NCI-H2196 treated with DMSO at 0.1 percent for 48 hours (cell line): ENCODE results near the gene NIPBL.

ENCODE experiments used
- DNase-seq: peaks from one replicate; lab custom pipeline; 2025; ENCODE audit not compliant: unreplicated experiment; lab: John Stamatoyannopoulos, UW

The NIPBL gene

GRCh38 chr5:37014321-37014720 is 137.8 kb downstream of the NIPBL start:
- DNase-seq = no peak

GRCh38 chr5:37015795-37016666 is 139.5 kb downstream of the NIPBL start:
- DNase-seq = no peak

GRCh38 chr5:37028910-37029309 is 152.3 kb downstream of the NIPBL start:
- DNase-seq = no peak

DNA sequence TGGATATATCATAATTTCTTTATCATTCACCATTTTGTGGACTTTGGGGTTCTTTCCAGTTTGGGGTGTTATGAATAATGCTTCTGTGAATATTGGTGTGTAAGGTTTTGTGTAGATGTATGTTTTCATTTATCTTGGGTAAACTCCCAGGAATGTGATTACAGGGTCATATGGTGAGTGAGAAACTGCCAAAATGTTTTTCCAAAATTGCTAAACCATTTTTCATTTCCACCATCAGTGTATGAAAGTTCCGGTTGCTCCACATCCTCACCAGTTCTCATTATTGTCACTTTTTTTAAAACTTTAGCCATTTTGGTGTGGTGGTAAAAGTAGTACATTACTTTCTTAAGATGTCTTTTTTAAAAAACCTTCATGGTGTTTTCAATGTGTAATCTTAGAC is 152.9 kb downstream of the NIPBL start:
- DNase-seq = no peak

DNA sequence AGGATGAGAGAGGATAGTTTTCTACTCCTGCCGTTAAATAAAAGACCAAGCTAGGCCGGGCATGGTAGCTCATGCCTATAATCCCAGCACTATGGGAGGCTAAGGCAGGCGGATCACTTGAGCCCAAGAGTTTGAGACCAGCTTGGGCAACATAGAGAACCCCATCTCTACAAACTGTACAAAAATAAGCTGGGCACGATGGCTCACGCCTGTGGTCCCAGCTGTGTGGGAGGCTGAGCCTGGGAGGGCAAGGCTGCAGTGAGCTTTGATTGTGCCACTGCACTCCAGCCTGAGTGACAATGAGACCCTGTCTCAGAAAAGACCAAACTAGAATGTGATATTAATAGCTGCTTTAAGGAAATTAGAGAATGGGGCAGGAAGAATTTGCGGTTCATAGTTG is 158.4 kb downstream of the NIPBL start:
- no peak for DNase-seq

DNA sequence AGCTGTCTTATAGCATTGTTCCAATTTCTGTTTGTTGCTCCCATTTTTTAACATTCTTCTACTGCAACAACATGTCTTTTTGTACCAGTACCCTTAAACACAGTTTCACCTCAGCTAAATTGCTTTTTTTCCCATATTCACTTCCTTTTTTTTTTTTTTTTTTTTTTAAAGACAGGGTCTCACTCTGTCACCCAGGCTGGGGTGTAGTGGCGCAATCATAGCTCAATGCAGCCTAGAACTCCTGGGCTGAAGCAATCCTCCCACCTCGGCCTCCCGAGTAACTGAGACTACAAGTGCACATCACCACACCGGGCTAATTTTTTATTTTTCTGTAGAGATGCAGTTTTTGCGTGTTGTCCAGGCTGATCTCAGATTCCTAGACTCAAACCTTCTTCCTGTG is 161.3 kb downstream of the NIPBL start:
- no peak for DNase-seq

DNA sequence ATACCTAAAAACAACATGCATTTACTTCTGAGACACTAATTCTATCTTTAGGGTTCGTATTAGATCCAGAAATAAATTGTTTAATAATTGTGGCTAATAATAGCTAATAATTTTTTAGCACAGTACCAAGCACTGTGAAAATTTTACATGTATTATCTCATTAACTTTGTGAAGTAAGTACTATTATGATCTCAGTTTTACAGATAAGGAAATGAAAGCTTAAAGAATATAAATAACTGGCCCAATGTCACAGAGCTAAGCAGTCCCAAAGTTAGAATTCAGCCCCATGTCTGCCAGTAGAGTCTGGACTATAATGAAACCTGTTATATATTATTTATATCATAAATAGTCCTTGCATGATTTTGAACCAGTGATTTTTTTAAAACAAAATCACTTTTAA is 163.3 kb downstream of the NIPBL start:
- no peak for DNase-seq

DNA sequence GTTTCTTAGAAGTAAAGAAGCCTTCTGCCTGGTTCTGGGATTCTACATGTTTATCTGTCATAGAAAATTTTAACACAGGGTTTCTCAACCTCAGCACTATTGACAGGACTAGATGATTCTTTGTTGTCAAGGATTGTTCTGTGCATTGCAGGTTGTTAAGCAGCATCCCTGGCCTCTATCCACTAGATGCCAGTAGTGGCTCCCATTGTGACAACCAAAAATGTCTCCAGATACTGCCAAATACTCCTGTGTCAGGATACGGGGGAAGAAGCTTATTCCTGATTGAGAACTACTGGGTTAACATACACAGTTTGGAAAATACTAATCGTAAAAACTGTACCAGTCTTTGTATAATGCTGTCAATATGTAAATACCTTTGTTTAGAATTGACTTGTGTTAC is 167.1 kb downstream of the NIPBL start:
- DNase-seq = no peak

GRCh38 chr5:37044120-37044519 is 167.6 kb downstream of the NIPBL start:
- DNase-seq = no peak

DNA sequence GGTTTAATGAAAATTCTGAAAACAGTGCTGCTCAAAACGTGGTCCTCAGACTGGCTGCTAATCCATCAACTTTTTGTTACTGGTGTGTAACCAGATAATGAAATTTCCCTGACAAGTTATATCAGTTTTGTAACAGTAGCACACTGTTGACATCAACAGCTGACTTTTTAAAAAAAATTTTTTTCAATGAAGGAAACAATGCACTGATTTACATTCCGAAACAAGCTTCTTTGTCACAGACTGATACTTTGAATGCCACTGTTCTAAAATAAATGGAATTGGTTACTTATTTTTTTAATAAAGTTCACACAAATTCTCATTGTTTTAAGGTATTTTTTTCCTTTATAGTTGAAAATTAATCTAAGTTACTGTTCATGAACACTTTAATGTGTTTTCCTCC is 169.1 kb downstream of the NIPBL start:
- no peak for DNase-seq

GRCh38 chr5:37047947-37048346 is 171.4 kb downstream of the NIPBL start:
- no peak for DNase-seq

DNA sequence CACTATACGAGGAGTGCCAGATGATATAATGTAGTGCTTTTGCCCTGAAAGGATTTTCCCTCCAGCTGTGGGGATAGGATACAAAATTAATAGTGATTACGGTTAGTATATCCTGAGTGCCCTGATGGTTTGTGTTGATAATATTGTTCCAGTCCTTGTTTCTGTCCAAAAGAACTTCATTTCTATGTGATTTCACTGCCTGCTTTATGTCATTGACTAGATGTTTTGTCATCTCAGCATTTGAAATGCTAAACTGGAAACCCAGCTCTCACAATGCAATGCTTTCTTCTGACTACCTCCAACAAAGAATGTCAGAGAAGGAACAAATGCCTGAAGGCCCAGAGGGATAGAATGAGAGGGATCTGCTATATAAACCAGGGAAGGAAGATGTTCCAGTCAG is 177.8 kb downstream of the NIPBL start:
- DNase-seq = no peak

- DNase-seq = no peak
These were observed 178.9 kb downstream of the NIPBL start for GRCh38 chr5:37055383-37055990.

- DNase-seq = no peak
These were observed 180.2 kb downstream of the NIPBL start for GRCh38 chr5:37056762-37057161.

DNA sequence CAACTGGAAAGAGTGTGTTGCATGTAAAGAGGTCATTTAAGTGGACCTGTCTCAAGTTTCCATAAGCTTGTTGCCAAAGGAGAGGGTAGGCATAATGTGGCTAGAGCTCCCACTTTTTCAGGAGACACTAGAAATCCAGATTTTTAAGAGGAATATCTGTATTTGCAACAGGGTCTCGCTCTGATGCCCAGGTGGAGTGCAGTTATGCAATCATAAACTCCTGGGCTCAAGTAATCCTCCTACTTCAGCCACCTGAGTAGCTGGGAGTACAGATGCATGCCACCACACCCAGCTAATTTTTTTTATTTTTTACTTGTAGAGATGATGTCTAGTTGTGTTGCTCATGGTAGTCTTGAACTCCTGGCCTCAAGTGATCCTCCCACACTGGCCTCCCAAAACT is 183.5 kb downstream of the NIPBL start:
- no peak for DNase-seq

- DNase-seq = no peak
These were observed 187.2 kb downstream of the NIPBL start for GRCh38 chr5:37063739-37064138.

DNA sequence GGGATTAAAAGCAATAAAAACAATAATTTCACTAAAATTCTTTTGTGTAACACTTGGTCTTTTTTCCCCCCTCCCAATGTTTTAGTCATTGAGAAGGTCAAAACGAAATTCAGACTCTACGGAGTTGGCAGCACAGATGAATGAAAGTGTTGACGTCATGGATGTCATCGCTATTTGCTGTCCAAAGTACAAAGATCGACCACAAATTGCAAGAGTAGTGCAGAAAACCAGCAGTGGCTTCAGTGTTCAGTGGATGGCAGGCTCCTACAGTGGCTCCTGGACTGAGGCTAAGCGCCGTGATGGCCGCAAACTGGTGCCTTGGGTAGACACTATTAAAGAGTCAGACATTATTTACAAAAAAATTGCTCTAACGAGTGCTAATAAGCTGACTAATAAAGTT is 187.9 kb downstream of the NIPBL start:
- no peak for DNase-seq

DNA sequence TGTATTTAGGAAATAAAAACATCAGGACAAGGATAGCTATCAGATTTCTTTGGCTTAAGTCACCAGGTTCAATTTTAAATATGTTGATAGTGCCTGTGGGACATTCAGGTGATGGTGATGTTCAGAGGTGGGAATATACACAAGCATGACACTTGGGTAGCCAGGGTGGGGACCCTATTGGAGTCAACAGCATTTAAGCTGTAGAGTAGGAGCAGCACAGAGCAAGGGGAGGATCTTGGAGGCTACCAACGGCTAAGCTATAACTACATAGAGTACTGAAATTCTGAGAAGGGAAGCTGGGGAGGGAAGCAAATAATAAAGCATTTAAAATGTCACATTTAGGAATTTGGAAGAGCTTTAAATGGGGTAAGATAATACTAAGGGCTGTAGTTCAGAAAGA is 194.9 kb downstream of the NIPBL start:
- no peak for DNase-seq

GRCh38 chr5:37071901-37072581 is 195.5 kb downstream of the NIPBL start:
- DNase-seq = no peak

GRCh38 chr5:37075399-37075950 is 198.9 kb downstream of the NIPBL start:
- DNase-seq = no peak

DNA sequence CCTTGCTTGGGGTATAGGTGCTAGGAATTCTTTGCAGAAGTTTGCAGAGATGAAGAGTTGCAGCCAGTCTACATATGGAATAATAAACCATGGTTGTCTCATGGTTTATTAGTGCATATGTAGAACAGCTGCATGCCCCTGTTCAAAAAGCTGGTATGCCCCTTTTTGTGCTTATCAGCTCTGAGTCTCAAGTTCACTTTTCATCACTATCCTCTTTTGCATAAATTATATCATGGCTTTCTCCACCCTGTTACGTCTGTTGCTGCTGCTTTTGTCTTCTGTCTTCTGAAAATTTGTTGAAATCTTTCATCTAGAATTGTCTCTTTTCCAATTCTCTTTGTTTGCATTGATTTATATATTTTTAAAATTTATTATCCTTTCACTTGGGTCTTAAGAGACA is 200.6 kb downstream of the NIPBL start:
- no peak for DNase-seq

DNA sequence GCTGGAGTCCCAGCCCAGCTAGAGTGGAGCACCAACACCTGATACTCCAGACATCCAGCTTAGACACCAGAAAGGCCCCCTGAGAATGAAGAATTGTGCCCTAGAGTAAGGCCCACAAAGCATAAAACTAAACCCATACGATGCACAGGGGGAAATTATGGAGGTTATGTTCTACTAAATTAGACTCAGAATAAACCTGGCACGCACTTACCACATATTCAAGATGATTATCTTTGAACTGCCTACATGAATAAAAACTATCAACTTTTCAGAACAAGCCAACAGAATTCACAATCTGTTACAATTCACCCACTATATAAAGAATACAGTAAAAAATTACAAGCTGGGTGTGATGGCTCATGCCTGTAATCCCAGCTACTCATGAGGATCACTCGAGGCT is 204.1 kb downstream of the NIPBL start:
- no peak for DNase-seq
